HG02938 (cell line): Measurements from ENCODE around the gene NOVA1.
"Not testable (repeated sequence)": the region's sequence is repeated elsewhere in the genome, so short reads cannot be mapped to it uniquely, and the experiment has no call there.

ENCODE experiments used
- ATAC-seq: cut with Tn5 transposase; IDR thresholded peaks from one replicate; pipeline ENCODE4 v1.9.1; 2021; ENCODE audit warnings: mild to moderate bottlenecking, moderate library complexity; ENCODE audit not compliant: unreplicated experiment

NOVA1 gene

GRCh38 chr14:26597589-26598080 lies at the start of gene NOVA1:
NOVA1 (minus strand) TSS chr14:26598033; CDS start chr14:26597436, 597 bp downstream.
- no peak for ATAC-seq

DNA sequence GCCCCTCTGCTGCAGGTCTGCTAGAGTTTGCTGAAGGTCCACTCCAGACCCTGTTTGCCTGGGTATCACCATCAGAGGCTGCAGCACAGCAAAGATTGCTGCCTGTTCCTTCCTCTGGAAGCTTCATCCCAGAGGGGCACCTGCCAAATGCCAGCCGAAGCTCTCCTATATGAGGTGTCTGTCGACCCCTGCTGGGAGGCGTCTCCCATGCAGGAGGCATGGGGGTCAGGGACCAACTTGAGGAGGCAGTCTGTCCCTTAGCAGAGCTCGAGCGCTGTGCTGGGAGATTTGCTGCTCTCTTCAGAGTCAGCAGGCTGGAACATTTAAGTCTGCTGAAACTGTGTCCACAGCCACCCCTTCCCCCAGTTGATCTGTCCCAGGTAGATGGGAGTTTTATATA lies 47.2 kb upstream of the NOVA1 start:
- not testable (repeated sequence) for ATAC-seq

DNA sequence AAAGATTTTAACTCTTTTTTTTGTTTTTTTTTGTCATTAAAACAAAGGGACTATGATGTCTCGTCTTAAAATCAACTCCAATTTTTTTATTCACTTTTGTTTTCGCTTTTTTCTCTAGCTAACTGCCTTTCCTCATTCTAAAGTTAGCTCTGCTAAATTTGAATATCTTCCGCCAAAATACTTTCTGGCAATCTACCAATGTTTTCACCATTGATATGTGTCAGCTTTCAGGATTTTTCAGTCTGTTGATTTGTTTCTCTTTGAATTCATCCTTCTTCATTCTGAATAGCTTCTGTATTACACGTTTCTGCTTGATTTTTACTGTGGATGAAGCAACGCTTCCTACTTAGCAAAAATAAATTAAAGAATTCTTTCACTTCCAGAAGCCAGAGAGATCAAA lies 38.7 kb upstream of the NOVA1 start:
- no peak for ATAC-seq

- ATAC-seq, result not testable (repeated sequence)
These were observed 37.1 kb upstream of the NOVA1 start for GRCh38 chr14:26634946-26635345.

DNA sequence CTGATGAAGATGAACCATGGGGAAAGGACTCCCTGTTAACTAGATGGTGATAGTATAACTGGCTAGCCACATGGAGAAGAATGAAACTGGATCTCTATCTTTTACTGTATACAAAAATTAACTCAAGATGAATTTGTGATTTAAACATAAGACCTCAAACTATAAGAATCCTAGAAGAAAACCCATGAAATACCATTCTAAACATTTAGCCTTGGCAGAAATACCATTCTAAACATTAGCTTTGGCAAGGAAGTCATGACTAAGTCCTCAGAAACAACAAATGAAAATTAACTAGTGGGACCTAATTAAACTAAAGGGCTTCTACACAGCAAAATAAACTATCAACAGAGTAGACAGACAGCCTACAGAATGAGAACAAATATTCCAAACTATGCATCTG lies 28.4 kb upstream of the NOVA1 start:
- no peak for ATAC-seq

DNA sequence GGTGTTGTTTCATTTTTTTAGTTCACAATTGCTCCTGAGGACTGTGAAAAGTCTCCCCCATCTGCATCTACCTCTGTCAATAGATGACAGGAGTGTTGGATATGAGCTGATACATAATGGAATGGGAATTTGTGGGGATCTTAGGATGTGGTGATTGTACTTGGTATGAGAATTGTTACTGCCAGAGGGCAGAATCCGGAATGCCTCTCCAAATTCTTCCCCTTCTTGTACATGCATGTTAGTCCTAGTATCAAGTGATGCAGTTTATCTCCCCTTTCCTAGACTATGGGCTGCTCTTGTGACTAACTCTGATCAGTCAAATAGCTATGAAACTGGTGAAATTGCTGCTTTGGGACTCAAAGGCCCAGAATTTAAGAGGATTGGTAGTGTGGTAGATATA lies 24.8 kb upstream of the NOVA1 start:
- ATAC-seq, result no peak

DNA sequence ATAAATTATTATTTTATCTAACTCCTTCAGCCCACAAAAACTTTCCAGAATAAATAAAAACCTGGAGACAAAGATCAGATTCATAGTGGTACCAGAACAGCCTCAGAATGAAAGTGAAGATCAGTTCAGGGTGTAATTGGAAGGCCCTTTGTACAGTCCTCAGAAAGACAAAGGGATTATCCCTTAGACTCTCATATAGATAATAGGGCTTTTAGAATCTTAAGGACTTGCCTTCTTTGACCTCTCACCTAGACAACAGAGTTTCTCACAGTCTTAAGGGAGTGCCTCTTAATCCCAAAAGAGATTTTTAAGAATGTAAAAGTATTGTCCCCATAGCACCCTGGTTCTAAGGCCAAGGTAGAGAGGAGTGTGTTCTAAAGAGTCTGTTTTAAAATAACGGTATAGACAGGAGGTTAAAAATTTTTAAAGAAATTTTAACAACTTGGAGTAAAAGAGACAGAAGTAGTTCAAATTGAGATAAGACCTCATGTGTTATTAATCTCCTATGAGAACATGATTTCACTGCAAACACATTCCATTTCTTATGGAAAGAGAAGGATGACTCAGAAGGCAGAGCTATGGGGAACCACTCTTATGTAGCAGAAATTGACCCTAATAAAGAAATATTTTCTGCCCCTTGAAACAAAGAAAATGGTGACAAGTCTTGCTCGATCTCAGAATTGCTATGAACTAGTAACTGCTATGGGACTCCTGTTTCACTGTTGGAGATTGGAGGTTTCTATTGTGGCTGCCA lies 24.2 kb upstream of the NOVA1 start:
- no peak for ATAC-seq

GRCh38 chr14:26621364-26621763 lies 23.5 kb upstream of the NOVA1 start:
- no peak for ATAC-seq

GRCh38 chr14:26611259-26611658 lies 13.4 kb upstream of the NOVA1 start:
- no peak for ATAC-seq

GRCh38 chr14:26606729-26607312 lies 9.0 kb upstream of the NOVA1 start:
- ATAC-seq, result no peak

GRCh38 chr14:26605602-26606001 lies 7.8 kb upstream of the NOVA1 start:
- no peak for ATAC-seq

DNA sequence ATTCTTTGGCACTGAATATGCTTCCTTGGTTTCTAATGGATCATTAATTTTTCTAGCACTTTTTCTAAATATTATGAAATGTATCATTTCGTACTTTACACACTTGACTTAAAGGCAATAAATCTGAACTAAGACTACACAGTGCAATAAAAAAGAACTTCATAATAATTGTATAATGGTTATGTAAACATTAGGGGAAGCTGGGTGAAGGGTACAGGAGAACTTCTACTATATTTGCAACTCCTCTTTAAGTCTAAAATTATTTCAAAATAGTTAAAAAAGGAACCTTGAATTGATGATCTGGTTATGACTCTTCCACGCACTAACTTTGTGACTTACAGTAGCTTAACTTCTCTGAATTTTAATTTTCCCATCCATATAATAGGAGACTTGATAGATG lies 5.1 kb upstream of the NOVA1 start:
- ATAC-seq, result no peak

- no peak for ATAC-seq
These were observed 4.0 kb upstream of the NOVA1 start for GRCh38 chr14:26601856-26602255.

DNA sequence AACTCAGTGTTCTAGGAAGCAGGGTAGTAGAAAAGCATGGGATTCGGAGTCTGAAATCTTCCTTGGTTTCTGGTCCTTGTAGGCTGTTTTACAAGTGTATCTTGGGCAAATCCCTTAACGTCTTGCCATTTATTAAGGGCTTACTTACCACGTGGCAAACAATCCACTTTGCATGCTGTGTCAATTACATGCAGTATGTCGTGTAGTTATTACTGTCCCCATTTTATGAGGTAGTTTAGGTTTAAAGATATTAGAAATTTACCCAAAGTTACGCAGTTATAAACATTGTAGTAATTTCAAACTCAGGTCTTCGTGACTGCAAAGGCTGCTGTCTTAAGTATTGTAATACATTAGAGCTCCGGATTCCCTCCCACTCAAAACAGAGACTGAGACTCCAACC lies 1.5 kb upstream of the NOVA1 start:
- ATAC-seq, result no peak

DNA sequence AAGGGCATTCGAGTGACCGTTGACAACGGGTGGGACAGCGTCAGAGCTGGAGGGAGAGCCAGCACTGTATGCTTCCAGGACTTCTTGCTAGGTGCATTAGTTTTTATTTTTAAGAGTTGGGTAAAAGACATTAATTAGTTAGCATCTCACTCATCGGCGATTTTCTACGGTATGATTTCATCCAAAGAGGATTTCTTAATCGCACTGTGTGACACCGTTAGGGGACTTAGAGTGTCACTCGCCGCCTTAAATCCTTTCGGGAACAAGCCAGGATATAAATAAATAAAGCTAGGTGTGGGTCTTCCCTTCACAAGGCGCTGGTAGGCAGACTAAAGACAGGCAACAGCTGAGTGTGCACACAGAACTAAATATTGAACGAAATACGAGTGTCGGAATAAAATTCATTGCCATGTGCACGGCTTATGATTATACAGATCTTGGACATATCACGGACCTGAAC lies 869 bp upstream of the NOVA1 start:
- no peak for ATAC-seq

GRCh38 chr14:26598081-26598671 lies 343 bp upstream of the NOVA1 start:
- ATAC-seq, result no peak

GRCh38 chr14:26597071-26597588 lies 703 bp downstream of the NOVA1 start:
- no peak for ATAC-seq

GRCh38 chr14:26596543-26597061 lies 1.2 kb downstream of the NOVA1 start:
- ATAC-seq, result no peak

- no peak for ATAC-seq
These were observed 1.8 kb downstream of the NOVA1 start for GRCh38 chr14:26595926-26596542.

DNA sequence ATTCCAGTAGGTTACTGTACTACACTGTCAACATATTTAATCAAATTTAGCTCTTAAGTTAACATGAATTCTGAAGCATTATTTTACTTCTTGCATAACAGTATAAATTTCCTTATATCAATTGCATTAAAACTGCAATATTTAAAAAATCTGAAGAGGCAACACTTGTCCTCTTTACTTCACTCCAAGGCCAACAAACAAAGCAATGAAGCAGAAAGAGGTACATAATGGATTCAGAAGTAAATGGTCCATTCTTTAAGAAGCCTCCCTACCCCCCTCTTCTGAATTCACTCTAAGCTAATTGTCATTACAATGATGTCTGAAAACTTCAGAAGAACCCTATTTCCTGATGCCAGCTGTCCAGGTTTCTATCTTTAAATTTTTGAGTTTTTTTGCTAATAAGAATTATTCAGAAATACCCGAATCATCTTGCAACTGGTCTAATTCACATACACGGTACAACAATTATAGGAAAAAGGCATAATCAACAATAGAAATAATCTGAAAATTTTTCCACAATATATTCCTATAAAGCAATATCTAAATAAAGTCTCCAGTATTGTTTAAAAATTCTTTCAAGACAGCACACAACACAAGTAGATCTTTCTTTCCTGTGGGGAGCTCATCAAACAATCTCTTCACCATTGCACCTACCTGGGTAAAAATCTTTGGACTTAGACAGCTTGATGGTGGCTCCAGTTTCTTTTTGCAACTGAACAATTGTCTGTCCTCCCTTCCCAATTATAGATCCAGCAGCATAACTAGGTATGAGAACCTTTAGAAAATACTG lies 2.9 kb downstream of the NOVA1 start:
- no peak for ATAC-seq
